Astrocyte (in vitro differentiated cells and primary cell): ENCODE data around the gene SNX12. TPM values are rescaled to one million over a fixed set of nuclear protein-coding genes. Genes with fewer than 3 reads are reported as not detected.

Source experiments
- DNase-seq: peaks from one replicate; pipeline ENCODE4 v3.0.0-alpha.2; 2010; ENCODE audit warnings: low read depth
- FAIRE-seq: peaks from 2 replicates; lab custom pipeline; 2011; peaks lifted over from hg19 to GRCh38; lab: Jason Lieb, UNC
- H2AFZ ChIP-seq: 2 replicates; pipeline ENCODE4 v1.6.0; 2012; ENCODE audit warnings: low read depth, low read length, inconsistent platforms
- H3K27ac ChIP-seq: 2 replicates; pipeline ENCODE4 v1.5.1; 2011; ENCODE audit warnings: low read depth, low read length, inconsistent platforms
- H3K27me3 ChIP-seq: 2 replicates; pipeline ENCODE4 v1.6.0; 2011; ENCODE audit warnings: low read length, inconsistent platforms; ENCODE audit not compliant: insufficient read depth
- H3K36me3 ChIP-seq: 2 replicates; pipeline ENCODE4 v1.5.1; 2011; ENCODE audit warnings: low read length, inconsistent platforms; ENCODE audit not compliant: insufficient read depth
- H3K4me1 ChIP-seq: 2 replicates; pipeline ENCODE4 v1.5.1; 2011; ENCODE audit warnings: low read length, inconsistent platforms; ENCODE audit not compliant: insufficient read depth
- H3K4me2 ChIP-seq: 2 replicates; pipeline ENCODE4 v1.6.0; 2012; ENCODE audit warnings: low read length, inconsistent platforms
- H3K4me3 ChIP-seq: 2 replicates; pipeline ENCODE4 v1.5.1; 2011; ENCODE audit warnings: low read depth, mild to moderate bottlenecking, low read length, inconsistent platforms; ENCODE audit not compliant: insufficient read depth
- H3K79me2 ChIP-seq: 2 replicates; pipeline ENCODE4 v1.6.0; 2012; ENCODE audit warnings: mild to moderate bottlenecking, low read length, inconsistent platforms; ENCODE audit not compliant: insufficient read depth
- H3K9ac ChIP-seq: 2 replicates; pipeline ENCODE4 v1.6.0; 2012; ENCODE audit warnings: mild to moderate bottlenecking, low read length, inconsistent platforms
- H3K9me3 ChIP-seq: 2 replicates; pipeline ENCODE4 v1.5.1; 2012; ENCODE audit warnings: low read depth, mild to moderate bottlenecking, low read length, inconsistent platforms; ENCODE audit not compliant: insufficient read depth
- H4K20me1 ChIP-seq: 2 replicates; pipeline ENCODE4 v1.6.0; 2012; ENCODE audit warnings: low read length, inconsistent platforms; ENCODE audit not compliant: insufficient read depth
- H3K27ac Mint-ChIP-seq: one replicate; pipeline ENCODE4 v1.8.0; 2021; ENCODE audit warnings: mild to moderate bottlenecking, mixed read lengths; ENCODE audit not compliant: unreplicated experiment
- H3K27me3 Mint-ChIP-seq: one replicate; pipeline ENCODE4 v1.8.0; 2021; ENCODE audit warnings: low read depth, mixed read lengths; ENCODE audit not compliant: unreplicated experiment
- H3K36me3 Mint-ChIP-seq: one replicate; pipeline ENCODE4 v1.8.0; 2021; ENCODE audit warnings: low read depth, mixed read lengths; ENCODE audit not compliant: unreplicated experiment
- H3K4me1 Mint-ChIP-seq: one replicate; pipeline ENCODE4 v1.8.0; 2021; ENCODE audit warnings: low read depth, mixed read lengths; ENCODE audit not compliant: unreplicated experiment
- H3K4me3 Mint-ChIP-seq: one replicate; pipeline ENCODE4 v1.8.0; 2021; ENCODE audit warnings: mild to moderate bottlenecking, moderate library complexity, mixed read lengths; ENCODE audit not compliant: unreplicated experiment
- H3K9me3 Mint-ChIP-seq: one replicate; pipeline ENCODE4 v1.8.0; 2021; ENCODE audit warnings: mild to moderate bottlenecking, mixed read lengths; ENCODE audit not compliant: unreplicated experiment
- CTCF ChIP-seq: IDR thresholded peaks from 2 replicates; pipeline ENCODE4 v1.5.1; 2011; ENCODE audit warnings: low read depth, mild to moderate bottlenecking, inconsistent platforms, low read length, moderate library complexity; ENCODE audit not compliant: insufficient read depth
- EZH2 ChIP-seq: IDR thresholded peaks from 2 replicates; pipeline ENCODE4 v1.6.1; 2012; ENCODE audit warnings: mild to moderate bottlenecking, low read length, inconsistent platforms; ENCODE audit not compliant: insufficient read depth
- total RNA-seq: library from RNA; stranded (reverse); gene quantifications from 2 replicates; pipeline ENCODE4 v1.2.1, GENCODE V29; 2021

Gene SNX12
- total RNA-seq, 1 donor from 2014 or later = 76.6 TPM

- no peaks in the 10 kb centered on the region for H3K4me1 ChIP-seq
Observed at GRCh38 chrX:71111921-71112431, 43.8 kb upstream of the SNX12 start.

GRCh38 chrX:71111141-71111843 is 43.2 kb upstream of the SNX12 start, which contains the start of gene IL2RG:
Gene IL2RG, minus strand, starts transcription at chrX:71111577. Its CDS starts 38 bp downstream, at chrX:71111539.
- no peak within 1 kb of the TSS for H3K27ac Mint-ChIP-seq
- no peak within 1 kb of the TSS for H2AFZ ChIP-seq

More at GRCh38 chrX:71111921-71112431, 43.8 kb upstream of the SNX12 start:
- H3K4me3 Mint-ChIP-seq = no peak overlapping the region
- no peak for DNase-seq
- H3K27me3 Mint-ChIP-seq = peaks cover 2% of the 10 kb centered on the region
- no peak overlapping the region for H3K27ac Mint-ChIP-seq
- H3K4me3 ChIP-seq = no peak overlapping the region
- no peak for TF ChIP-seq CTCF
- no peak for TF ChIP-seq EZH2
- H3K4me2 ChIP-seq = no peak overlapping the region
- H4K20me1 ChIP-seq = no peaks in the 10 kb centered on the region
- H3K36me3 Mint-ChIP-seq = no peaks in the 10 kb centered on the region
- no peaks in the 10 kb centered on the region for H3K9me3 Mint-ChIP-seq
- H3K27me3 ChIP-seq = no peaks in the 10 kb centered on the region
- no peaks in the 10 kb centered on the region for H3K9me3 ChIP-seq
- H3K36me3 ChIP-seq = no peaks in the 10 kb centered on the region
- peaks cover 15% of the 10 kb centered on the region for H3K4me1 Mint-ChIP-seq
- no peak overlapping the region for H2AFZ ChIP-seq
- H3K79me2 ChIP-seq = no peaks in the 10 kb centered on the region
- H3K9ac ChIP-seq = no peak overlapping the region
- H3K27ac ChIP-seq = no peak overlapping the region
- no peak for FAIRE-seq

More at GRCh38 chrX:71111141-71111843, 43.2 kb upstream of the SNX12 start, which contains the start of gene IL2RG:
- H3K27me3 Mint-ChIP-seq = peaks cover 2% of the 10 kb centered on the region
- no peak within 1 kb of the TSS for H3K4me3 Mint-ChIP-seq
- no peaks in the 10 kb centered on the region for H3K9me3 Mint-ChIP-seq
- Histone ChIP-seq H3K9me3 (no peaks in the 10 kb centered on the region), H3K4me1 (no peaks in the 10 kb centered on the region), H3K36me3 (no peaks in the 10 kb centered on the region), H3K27ac (no peak within 1 kb of the TSS), H3K27me3 (no peaks in the 10 kb centered on the region), H3K4me2 (no peak within 1 kb of the TSS), H3K4me3 (no peak within 1 kb of the TSS), H4K20me1 (no peaks in the 10 kb centered on the region), H3K79me2 (no peaks in the 10 kb centered on the region), H3K9ac (no peak within 1 kb of the TSS)
- DNase-seq (no peak), FAIRE-seq (no peak)
- no peaks in the 10 kb centered on the region for H3K36me3 Mint-ChIP-seq
- peaks cover 18% of the 10 kb centered on the region for H3K4me1 Mint-ChIP-seq
- TF ChIP-seq CTCF (no peak), EZH2 (no peak)
